Measurements from ENCODE around the gene PLVAP. TPM values are rescaled to one million over a fixed set of nuclear protein-coding genes. Genes with fewer than 3 reads are reported as not detected.
A peak's percentile ranks its signal among the peaks of the same experiment; 100 is the strongest.

The PLVAP gene
- polyA plus RNA-seq, 2 of the 4 experiments (the other 2 are of a cell fraction): not detected

DNA sequence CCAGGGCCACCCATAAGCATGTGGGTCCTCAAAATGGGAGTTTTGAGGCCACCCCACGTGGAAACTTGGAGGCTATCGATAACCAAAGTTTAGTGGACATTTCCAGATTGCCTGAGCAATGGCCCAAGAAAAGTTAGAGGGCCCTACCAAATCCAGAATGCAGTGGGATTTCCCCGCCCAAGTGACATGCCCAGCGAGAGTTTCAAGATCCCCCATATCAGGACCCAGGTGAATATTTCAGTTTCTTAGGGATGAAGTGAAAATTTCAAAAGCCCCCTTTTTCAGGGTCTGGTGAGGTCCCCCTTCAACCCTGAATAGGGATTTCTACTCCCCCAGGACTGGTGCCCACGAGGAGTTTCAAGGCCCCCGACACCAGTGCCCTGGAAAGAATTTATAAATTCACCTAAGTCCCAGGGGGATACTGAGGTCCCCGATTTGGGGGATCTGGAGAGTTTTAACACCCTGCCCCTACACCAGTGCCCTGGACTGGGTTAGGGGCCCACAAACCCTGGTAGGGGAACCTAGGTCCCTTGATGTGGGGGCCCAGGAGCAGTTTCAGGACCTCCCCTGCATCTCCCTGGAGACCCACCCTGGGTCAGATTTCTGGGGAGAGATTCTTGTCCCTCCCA is 27.6 kb upstream of the PLVAP start:
- DNase-seq (ENCODE audit: low read depth in 1 of 2, low spot score in 1 of 2): no peak
- Histone ChIP-seq H3K9me3 (no peaks in the 10 kb centered on the region), H3K4me2 (no peak overlapping the region), H3K4me3 (no peak overlapping the region), H3K27ac (no peak overlapping the region), H3K4me1 (no peaks in the 10 kb centered on the region)
- ChIA-PET CTCF (interaction anchor here (0.8 kb wide), 1 partner anchor 9 kb away, joined by 5 read pairs; no protein-coding TSS in a partner anchor), POLR2A (no interaction called here)
- TF ChIP-seq, protein P1, sequence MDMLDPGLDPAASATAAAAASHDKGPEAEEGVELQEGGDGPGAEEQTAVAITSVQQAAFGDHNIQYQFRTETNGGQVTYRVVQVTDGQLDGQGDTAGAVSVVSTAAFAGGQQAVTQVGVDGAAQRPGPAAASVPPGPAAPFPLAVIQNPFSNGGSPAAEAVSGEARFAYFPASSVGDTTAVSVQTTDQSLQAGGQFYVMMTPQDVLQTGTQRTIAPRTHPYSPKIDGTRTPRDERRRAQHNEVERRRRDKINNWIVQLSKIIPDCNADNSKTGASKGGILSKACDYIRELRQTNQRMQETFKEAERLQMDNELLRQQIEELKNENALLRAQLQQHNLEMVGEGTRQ (IDR thresholded peaks at IDR 0.05): no peak
- TF ChIP-seq CEBPB (IDR thresholded peaks at IDR 0.05): no peak
- no peak for TF ChIP-seq EP300 (IDR thresholded peaks at IDR 0.05)
- TF ChIP-seq TFCP2L1 (CRISPR knock-in tag; IDR thresholded peaks at IDR 0.05): no peak
- TF ChIP-seq ESRRA (IDR thresholded peaks at IDR 0.05; ENCODE audit: borderline replicate concordance, low read length): no peak
- TF ChIP-seq ZNF302 (CRISPR knock-in tag; IDR thresholded peaks at IDR 0.05): no peak
- no peak for TF ChIP-seq RNF2 (IDR thresholded peaks at IDR 0.05; ENCODE audit: borderline replicate concordance, low read depth)
- TF ChIP-seq, protein P2, sequence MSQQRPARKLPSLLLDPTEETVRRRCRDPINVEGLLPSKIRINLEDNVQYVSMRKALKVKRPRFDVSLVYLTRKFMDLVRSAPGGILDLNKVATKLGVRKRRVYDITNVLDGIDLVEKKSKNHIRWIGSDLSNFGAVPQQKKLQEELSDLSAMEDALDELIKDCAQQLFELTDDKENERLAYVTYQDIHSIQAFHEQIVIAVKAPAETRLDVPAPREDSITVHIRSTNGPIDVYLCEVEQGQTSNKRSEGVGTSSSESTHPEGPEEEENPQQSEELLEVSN (IDR thresholded peaks at IDR 0.05; ENCODE audit: borderline replicate concordance, low read depth): no peak
- TF ChIP-seq HOXB13 (CRISPR knock-in tag; IDR thresholded peaks at IDR 0.05; ENCODE audit: low read depth): no peak
- TF ChIP-seq NFE2L2 (conservative IDR thresholded peaks at IDR 0.05; ENCODE audit: low read length): no peak
- TF ChIP-seq MYC (IDR thresholded peaks at IDR 0.05; ENCODE audit: borderline replicate concordance, low read length): no peak
- no peak for TF ChIP-seq CHD2 (IDR thresholded peaks at IDR 0.05; ENCODE audit: low read length, partially characterized antibody)
- TF ChIP-seq ZSCAN20 (CRISPR knock-in tag; IDR thresholded peaks at IDR 0.05): no peak
- no peak for TF ChIP-seq KDM1A (IDR thresholded peaks at IDR 0.05; ENCODE audit: low read depth)
- TF ChIP-seq FOSL2 (IDR thresholded peaks at IDR 0.05): no peak
- no peak for TF ChIP-seq FOSL2 (CRISPR knock-in tag; IDR thresholded peaks at IDR 0.05)
- TF ChIP-seq, protein P3, sequence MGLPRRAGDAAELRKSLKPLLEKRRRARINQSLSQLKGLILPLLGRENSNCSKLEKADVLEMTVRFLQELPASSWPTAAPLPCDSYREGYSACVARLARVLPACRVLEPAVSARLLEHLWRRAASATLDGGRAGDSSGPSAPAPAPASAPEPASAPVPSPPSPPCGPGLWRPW (IDR thresholded peaks at IDR 0.05): no peak
- TF ChIP-seq ZFP36 (IDR thresholded peaks at IDR 0.05; ENCODE audit: borderline replicate concordance, partially characterized antibody): no peak
- no peak for TF ChIP-seq HOXB5 (CRISPR knock-in tag; IDR thresholded peaks at IDR 0.05)
- TF ChIP-seq SMC3 (IDR thresholded peaks at IDR 0.05): no peak
- no peak for ATAC-seq
- no peak for FAIRE-seq
- WGBS (ENCODE audit: missing lambda C conversion rate): 86% methylated on average over 5 of the region's 7 CpGs

DNA sequence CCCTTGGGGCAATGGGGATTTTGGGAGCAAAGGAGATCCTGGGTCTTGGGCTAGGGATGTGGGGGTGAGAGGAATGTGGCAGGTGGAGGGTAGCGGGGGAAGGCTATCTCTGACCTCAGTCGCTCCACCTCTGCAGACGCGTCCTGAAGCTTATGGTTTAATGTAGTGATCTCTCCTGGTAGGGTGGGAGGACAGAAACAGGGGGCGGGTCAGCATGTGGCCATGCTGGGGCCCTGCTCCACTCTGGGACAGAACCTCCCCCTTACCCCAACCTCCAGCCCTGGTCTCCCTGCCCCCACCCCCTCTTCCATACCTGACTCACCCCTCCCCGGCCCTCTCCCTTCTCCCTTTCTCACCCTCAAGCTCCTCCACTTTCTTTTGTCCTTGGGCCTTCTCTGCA is 26.9 kb upstream of the PLVAP start:
- H3K9me3 ChIP-seq: no peaks in the 10 kb centered on the region
- POLR2A ChIA-PET: interaction anchor here (0.6 kb wide), 2 partner anchors 68 to 102 kb away, joined by 3 to 5 read pairs; no protein-coding TSS in a partner anchor
- H3K4me1 ChIP-seq: no peaks in the 10 kb centered on the region
- TF ChIP-seq GATA3 (IDR thresholded peaks at IDR 0.05; ENCODE audit: borderline replicate concordance): no peak
- TF ChIP-seq CBX2 (IDR thresholded peaks at IDR 0.05; ENCODE audit: borderline replicate concordance, low read depth): no peak
- TF ChIP-seq, protein P4, sequence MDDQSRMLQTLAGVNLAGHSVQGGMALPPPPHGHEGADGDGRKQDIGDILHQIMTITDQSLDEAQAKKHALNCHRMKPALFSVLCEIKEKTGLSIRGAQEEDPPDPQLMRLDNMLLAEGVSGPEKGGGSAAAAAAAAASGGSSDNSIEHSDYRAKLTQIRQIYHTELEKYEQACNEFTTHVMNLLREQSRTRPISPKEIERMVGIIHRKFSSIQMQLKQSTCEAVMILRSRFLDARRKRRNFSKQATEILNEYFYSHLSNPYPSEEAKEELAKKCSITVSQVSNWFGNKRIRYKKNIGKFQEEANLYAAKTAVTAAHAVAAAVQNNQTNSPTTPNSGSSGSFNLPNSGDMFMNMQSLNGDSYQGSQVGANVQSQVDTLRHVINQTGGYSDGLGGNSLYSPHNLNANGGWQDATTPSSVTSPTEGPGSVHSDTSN (IDR thresholded peaks at IDR 0.05): no peak
- no peak for TF ChIP-seq HEYL (CRISPR knock-in tag; IDR thresholded peaks at IDR 0.05)
- no peak for TF ChIP-seq SREBF2 (IDR thresholded peaks at IDR 0.05)
- TF ChIP-seq FOXS1 (CRISPR knock-in tag; IDR thresholded peaks at IDR 0.05): no peak
- TF ChIP-seq, protein P5, sequence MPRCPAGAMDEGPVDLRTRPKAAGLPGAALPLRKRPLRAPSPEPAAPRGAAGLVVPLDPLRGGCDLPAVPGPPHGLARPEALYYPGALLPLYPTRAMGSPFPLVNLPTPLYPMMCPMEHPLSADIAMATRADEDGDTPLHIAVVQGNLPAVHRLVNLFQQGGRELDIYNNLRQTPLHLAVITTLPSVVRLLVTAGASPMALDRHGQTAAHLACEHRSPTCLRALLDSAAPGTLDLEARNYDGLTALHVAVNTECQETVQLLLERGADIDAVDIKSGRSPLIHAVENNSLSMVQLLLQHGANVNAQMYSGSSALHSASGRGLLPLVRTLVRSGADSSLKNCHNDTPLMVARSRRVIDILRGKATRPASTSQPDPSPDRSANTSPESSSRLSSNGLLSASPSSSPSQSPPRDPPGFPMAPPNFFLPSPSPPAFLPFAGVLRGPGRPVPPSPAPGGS (IDR thresholded peaks at IDR 0.05): no peak
- TF ChIP-seq, protein P6, sequence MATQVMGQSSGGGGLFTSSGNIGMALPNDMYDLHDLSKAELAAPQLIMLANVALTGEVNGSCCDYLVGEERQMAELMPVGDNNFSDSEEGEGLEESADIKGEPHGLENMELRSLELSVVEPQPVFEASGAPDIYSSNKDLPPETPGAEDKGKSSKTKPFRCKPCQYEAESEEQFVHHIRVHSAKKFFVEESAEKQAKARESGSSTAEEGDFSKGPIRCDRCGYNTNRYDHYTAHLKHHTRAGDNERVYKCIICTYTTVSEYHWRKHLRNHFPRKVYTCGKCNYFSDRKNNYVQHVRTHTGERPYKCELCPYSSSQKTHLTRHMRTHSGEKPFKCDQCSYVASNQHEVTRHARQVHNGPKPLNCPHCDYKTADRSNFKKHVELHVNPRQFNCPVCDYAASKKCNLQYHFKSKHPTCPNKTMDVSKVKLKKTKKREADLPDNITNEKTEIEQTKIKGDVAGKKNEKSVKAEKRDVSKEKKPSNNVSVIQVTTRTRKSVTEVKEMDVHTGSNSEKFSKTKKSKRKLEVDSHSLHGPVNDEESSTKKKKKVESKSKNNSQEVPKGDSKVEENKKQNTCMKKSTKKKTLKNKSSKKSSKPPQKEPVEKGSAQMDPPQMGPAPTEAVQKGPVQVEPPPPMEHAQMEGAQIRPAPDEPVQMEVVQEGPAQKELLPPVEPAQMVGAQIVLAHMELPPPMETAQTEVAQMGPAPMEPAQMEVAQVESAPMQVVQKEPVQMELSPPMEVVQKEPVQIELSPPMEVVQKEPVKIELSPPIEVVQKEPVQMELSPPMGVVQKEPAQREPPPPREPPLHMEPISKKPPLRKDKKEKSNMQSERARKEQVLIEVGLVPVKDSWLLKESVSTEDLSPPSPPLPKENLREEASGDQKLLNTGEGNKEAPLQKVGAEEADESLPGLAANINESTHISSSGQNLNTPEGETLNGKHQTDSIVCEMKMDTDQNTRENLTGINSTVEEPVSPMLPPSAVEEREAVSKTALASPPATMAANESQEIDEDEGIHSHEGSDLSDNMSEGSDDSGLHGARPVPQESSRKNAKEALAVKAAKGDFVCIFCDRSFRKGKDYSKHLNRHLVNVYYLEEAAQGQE (IDR thresholded peaks at IDR 0.05): no peak
- TF ChIP-seq, protein P7, sequence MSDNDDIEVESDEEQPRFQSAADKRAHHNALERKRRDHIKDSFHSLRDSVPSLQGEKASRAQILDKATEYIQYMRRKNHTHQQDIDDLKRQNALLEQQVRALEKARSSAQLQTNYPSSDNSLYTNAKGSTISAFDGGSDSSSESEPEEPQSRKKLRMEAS (IDR thresholded peaks at IDR 0.05): no peak
- TF ChIP-seq MAZ (IDR thresholded peaks at IDR 0.05; ENCODE audit: borderline replicate concordance, low read depth, low read length): no peak
- TF ChIP-seq RAD21 (conservative IDR thresholded peaks at IDR 0.05 in 1 of 2, IDR thresholded peaks at IDR 0.05 in 1 of 2): no peak
- no peak for TF ChIP-seq ZNF302 (CRISPR knock-in tag; IDR thresholded peaks at IDR 0.05)
- no peak for TF ChIP-seq KDM5A (IDR thresholded peaks at IDR 0.05)
- DNase-seq (ENCODE audit: low read depth in 1 of 2, low spot score in 1 of 2) (no peak), ATAC-seq (0 out of 6 replicates have a peak, but pooled peaks of 1 of the 2 experiments have one; percentile 14), FAIRE-seq (no peak)
- CTCF ChIA-PET: interaction anchor here (1.3 kb wide), 1 partner anchor 9 kb away, joined by 4 read pairs; the partner anchor contains the start of gene CCDC194
- WGBS (ENCODE audit: missing lambda C conversion rate): 97% methylated on average over 6 of the region's 6 CpGs
- no peak overlapping the region for H3K4me2 ChIP-seq
- H3K27ac ChIP-seq: no peak overlapping the region
- no peak overlapping the region for H3K4me3 ChIP-seq
